WTC11 (cell line): Measurements from ENCODE around the gene PPP3R1.

Experiments
- CTCF ChIP-seq: fragments of 200-600 bp; IDR thresholded peaks from 2 replicates; pipeline ENCODE4 v1.8.0; 2022; ENCODE audit warnings: antibody characterized with exemption
- E2F4 ChIP-seq: sonication (generic); formaldehyde crosslinking; IDR thresholded peaks from 2 replicates; pipeline ENCODE4 v1.8.1; 2022; ENCODE audit warnings: low read depth, mild to moderate bottlenecking, moderate library complexity, missing genetic modification reagents, borderline replicate concordance
- JUN ChIP-seq: sonication (generic); formaldehyde crosslinking; IDR thresholded peaks from 2 replicates; pipeline ENCODE4 v1.8.0; 2023; ENCODE audit warnings: mild to moderate bottlenecking, missing genetic modification reagents
- MXD4 ChIP-seq: fragments of 250-450 bp; sonication (Bioruptor Pico); IDR thresholded peaks from 2 replicates; pipeline ENCODE4 v1.8.0; 2021; ENCODE audit warnings: mild to moderate bottlenecking, moderate library complexity, borderline replicate concordance
- NFATC4 ChIP-seq: fragments of 250-450 bp; sonication (Bioruptor Pico); IDR thresholded peaks from 2 replicates; pipeline ENCODE4 v1.9.0; 2021; ENCODE audit warnings: mild to moderate bottlenecking
- PRDM15 ChIP-seq: sonication (generic); formaldehyde crosslinking; IDR thresholded peaks from 2 replicates; pipeline ENCODE4 v1.8.0; 2022; ENCODE audit warnings: missing genetic modification reagents
- USF2 ChIP-seq: sonication (generic); formaldehyde crosslinking; IDR thresholded peaks from 2 replicates; pipeline ENCODE4 v1.8.1; 2023; ENCODE audit warnings: mild to moderate bottlenecking, missing genetic modification reagents, moderate library complexity
- ZBTB21 ChIP-seq: sonication (generic); formaldehyde crosslinking; IDR thresholded peaks from 2 replicates; pipeline ENCODE4 v1.8.1; 2023; ENCODE audit warnings: mild to moderate bottlenecking, missing genetic modification reagents, borderline replicate concordance
- ZNF121 ChIP-seq: sonication (generic); formaldehyde crosslinking; IDR thresholded peaks from 2 replicates; pipeline ENCODE4 v1.8.0; 2023; ENCODE audit warnings: missing genetic modification reagents
- ZNF138 ChIP-seq: sonication (generic); formaldehyde crosslinking; conservative IDR thresholded peaks from 2 replicates; pipeline ENCODE4 v1.8.1; 2022; ENCODE audit warnings: mild to moderate bottlenecking, moderate library complexity, missing genetic modification reagents
- ZNF219 ChIP-seq: sonication (generic); formaldehyde crosslinking; IDR thresholded peaks from 2 replicates; pipeline ENCODE4 v1.8.0; 2023; ENCODE audit warnings: missing genetic modification reagents, mild to moderate bottlenecking, borderline replicate concordance
- ZNF396 ChIP-seq: fragments of 250-450 bp; sonication (Bioruptor Pico); IDR thresholded peaks from 2 replicates; pipeline ENCODE4 v1.8.0; 2021; ENCODE audit warnings: mild to moderate bottlenecking, moderate library complexity, borderline replicate concordance

GRCh38 chr2:68234405-68234804, 17.9 kb downstream of the PPP3R1 start:
- no peak for TF ChIP-seq ZNF396 (CRISPR knock-in tag)
- TF ChIP-seq NFATC4: no peak
- no peak for TF ChIP-seq ZNF121 (CRISPR knock-in tag)
- TF ChIP-seq CTCF: no peak
- no peak for TF ChIP-seq PRDM15
- no peak for TF ChIP-seq E2F4 (CRISPR knock-in tag)
- no peak for TF ChIP-seq USF2 (CRISPR knock-in tag)
- TF ChIP-seq MXD4 (CRISPR knock-in tag): no peak
- TF ChIP-seq JUN (CRISPR knock-in tag): no peak
- TF ChIP-seq ZNF138 (CRISPR knock-in tag): no peak
- TF ChIP-seq ZBTB21 (CRISPR knock-in tag): no peak
- TF ChIP-seq ZNF219 (CRISPR knock-in tag): no peak
